ENCODE data around the gene TXN2. TPM values are rescaled to one million over a fixed set of nuclear protein-coding genes. Genes with fewer than 3 reads are reported as not detected.
"Not testable (repeated sequence)": the region's sequence is repeated elsewhere in the genome, so short reads cannot be mapped to it uniquely, and the experiment has no call there.

TXN2 gene, protein sequence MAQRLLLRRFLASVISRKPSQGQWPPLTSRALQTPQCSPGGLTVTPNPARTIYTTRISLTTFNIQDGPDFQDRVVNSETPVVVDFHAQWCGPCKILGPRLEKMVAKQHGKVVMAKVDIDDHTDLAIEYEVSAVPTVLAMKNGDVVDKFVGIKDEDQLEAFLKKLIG
- 76.3 TPM for polyA plus RNA-seq (2013, experiment 1 of 2; ENCODE audit: insufficient read length)
- 74.6 TPM for polyA plus RNA-seq (2013, experiment 2 of 2; ENCODE audit: insufficient read length)

GRCh38 chr22:36481393-36482168 lies at the start of gene TXN2:
Gene TXN2, minus strand, starts transcription at chr22:36481640. Its CDS starts 803 bp downstream, at chr22:36480837.
- DNase-seq: peak; percentile 98

DNA sequence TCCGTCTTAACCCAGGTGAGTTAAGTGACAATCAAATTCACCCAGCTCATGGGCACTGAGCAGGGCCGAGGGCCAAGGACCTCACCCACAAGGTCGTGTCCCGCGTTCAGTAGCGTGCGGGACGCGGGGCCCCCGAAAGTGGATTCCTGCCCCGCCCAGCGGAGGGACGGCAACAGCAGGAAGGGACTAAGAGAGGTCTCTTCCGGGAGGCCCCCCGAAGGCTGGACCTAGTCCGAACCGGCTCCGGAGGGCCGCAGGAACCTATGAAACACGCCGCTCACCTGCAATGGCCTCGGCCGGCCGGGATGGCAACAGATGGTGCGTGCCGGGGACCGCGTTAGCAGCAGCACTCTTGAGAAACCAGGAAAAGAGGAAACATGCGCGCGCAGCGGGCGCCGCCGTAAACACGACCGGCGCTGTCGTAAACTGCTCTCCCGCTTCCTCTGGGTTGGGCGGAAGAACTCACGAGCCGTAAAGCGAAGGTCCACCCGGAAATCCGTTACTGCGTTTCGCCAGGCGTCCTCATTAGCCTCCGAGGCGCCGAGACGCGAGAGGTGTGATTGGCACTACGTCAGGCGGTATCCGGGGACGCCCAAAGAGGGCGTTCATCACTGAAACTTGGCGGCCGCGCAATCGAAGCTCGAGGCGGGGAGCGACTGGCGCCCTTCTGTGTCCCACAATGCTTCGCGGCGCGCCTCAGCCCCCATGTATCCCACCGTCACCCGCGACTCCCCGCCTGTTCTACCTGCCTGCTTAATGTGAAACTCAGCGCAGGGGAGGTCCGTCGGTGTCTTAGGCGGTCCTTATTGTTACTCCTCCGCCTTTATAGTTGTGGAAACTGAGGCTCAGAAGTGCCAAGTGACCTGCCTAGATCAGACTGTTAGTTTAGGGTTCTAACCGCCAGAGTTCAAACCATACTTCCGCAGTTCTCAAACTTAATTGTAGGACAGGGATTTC lies 47.6 kb upstream of the TXN2 start, which contains the start of gene EIF3D:
Gene EIF3D, minus strand, starts transcription at position 372 of the 957 bp plus-strand sequence. CDS start 3,045 bp downstream, outside the sequence.
- peak; percentile 100 for DNase-seq

GRCh38 chr22:36528341-36528740 lies 46.9 kb upstream of the TXN2 start:
- DNase-seq: no peak

DNA sequence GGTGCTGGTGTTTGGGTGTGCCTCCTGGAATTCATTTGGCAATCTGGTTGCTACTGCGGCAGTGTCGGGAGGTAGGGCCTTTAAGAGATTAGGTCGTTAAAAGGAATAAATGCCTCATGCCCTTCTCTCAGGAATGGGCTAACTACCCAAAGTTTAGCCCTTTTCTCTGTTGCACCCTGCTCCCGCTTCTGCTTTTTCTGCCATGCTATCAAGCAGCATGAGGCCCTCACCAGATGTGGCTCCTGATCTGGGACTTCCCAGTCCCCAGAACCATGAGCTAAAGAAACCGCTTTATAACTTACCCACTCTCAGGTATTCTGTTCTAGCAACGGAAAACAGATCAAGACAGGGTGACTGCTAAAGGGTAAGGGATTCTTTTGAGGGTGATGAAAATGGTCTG lies 41.2 kb upstream of the TXN2 start:
- no peak for DNase-seq

DNA sequence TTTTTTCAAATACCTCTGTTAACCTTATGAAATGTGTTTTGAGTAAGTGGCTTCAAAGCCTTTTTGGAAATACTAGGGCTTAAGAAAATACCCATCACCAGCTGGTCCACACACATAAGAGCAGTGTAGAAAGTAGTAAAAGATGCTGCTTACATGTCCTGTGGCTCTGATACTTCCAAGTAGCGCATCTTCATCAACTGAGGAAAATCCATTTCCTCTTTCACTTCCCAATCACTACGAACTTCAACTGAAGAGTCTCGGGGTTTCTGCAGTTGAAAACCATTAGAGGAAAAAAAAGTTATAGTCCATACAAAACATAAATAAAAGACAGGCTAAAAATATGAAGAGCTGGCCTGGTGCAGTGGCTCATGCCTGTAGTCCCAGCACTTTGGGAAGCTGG lies 39.0 kb upstream of the TXN2 start:
- DNase-seq: no peak

- DNase-seq: not testable (repeated sequence)
These were observed 38.5 kb upstream of the TXN2 start for GRCh38 chr22:36519906-36520305.

DNA sequence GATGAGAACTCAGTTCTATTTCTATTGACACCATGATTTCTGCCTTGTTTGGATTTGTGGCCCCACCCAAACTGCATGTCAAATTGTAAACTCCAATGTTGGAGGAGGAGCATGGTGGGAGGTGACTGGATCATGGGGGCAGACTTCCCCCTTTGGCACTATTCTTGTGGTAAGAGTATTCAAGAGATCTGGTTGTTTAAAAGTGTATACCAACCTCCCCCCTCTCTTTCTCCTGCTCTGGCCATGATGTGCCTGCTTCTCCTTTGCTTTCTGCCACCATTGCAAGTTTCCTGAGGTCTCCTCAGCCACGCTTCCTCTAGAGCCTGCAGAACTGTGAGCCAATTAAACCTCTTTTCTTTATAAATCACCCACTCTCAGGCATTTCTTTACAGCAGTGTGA lies 33.3 kb upstream of the TXN2 start:
- no peak for DNase-seq

DNA sequence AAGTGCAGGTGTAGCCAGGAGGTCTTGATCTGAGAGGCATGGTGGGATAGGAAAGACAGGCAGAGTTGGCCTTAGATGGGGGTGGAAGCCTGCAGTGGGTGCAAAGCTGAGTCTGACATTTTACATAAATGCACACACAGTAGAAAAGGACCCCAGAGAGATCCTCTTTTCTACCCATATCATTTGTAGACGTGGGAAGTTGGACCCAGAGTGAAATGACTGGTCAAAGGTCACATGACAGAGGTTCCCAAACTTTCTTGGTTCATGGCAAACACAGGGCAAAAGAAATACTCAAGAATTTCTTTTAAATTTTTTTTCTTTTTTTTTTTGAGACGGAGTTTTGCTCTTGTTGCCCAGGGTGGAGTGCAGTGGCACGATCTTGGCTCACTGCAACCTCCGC lies 31.6 kb upstream of the TXN2 start:
- no peak for DNase-seq

DNA sequence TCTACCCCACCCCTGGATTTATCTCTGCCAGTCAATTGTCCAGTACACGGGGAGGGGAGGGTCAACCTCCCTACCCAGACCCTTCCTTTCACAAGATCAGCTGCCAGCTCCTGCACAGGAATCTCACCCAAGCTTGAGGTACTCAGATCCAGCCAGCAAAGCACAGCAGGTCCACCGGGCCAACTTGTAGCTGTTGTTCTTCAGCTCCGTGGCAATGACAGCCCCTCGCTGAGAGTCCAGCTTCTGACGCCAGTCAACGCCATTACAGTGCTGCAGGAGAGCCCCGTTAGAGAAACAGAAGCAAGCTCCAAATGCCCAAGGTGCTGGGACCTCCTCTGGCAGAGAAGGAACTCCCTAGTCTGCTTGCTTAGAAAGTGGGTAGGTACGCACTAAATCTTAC lies 30.9 kb upstream of the TXN2 start:
- no peak for DNase-seq

DNA sequence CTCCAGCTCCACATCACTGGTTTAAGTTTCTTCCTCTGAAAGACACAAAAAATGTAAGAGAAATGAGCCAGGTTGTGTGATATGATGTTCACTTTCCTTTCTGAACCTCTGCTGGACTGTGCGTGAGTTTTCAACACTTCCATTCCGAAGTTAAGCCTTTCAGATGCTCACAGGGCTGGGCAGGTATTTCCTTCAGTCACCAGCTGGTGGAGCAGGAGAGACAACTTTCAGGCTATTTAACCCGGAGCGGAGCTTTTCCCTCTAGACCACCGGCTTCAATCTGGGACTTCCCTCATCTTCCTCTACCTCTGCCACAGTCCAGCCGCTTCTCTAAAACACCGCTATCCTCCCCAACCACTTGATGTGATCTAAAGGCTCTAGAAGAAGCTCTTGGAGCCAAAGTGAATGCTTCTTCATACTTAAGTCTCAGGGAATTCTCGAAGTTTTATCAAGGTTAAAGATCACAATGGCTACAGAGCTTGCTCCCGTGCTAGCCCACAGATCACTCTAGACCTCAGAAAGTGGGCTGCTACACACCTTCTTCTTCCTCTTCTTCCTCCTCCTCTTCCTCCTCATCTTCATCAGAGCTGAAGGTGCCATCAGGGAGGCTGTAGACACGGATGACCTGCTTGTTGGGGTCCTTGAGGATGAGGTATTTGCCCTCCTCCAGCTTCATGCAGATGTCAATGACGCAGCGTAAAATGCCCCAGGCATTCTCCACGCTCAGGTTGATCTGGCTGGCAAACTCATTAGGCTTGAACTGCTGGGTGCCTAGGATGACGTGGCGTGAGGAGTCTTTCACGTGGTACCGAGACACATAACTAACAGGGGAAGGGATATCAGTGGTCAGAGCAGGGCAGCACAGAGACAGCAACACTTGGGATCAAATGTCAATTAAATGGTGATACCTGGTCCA lies 29.8 kb upstream of the TXN2 start:
- peak; percentile 59 for DNase-seq

DNA sequence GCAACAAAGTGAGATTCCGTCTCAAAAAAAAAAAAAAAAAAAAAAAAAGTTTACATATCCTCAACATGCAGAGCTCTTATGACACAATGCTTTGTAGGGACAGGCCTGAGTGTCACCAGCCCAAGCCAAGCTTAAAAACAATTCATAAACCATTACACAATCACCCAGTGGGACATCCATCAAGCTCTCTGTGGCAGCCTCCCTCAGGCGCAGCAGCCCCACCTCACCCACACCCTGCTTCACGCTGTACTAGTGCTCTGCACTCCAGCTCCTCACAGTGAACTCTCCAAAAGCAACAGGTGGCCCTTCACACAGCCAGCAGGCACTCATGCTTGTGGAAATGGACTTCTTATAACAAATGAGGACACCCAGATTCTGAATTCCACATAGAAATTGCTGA lies 28.9 kb upstream of the TXN2 start:
- DNase-seq: no peak

DNA sequence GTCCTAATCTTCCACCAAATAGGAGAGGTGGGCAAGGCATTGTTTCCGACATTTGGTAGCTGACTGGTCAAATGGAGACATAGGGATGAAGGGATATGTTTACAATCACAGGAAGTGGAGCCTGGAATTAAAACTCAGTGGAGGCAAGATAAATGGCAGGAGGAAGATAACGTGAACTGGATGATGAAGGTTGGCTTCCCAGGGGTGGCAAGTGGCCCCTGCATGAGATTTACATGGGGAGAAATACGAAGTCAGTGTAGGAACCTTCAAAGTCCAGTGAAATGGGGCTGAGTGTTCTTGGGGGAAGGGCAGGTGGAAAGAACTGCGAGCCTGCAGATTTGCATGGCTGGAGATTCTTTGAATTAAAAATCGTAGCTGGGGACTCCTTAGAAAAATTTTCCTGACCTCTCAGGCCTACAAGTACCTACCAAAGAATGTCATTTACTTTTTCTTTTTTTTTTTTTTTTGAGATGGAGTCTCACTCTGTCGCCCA lies 26.1 kb upstream of the TXN2 start:
- DNase-seq: no peak

DNA sequence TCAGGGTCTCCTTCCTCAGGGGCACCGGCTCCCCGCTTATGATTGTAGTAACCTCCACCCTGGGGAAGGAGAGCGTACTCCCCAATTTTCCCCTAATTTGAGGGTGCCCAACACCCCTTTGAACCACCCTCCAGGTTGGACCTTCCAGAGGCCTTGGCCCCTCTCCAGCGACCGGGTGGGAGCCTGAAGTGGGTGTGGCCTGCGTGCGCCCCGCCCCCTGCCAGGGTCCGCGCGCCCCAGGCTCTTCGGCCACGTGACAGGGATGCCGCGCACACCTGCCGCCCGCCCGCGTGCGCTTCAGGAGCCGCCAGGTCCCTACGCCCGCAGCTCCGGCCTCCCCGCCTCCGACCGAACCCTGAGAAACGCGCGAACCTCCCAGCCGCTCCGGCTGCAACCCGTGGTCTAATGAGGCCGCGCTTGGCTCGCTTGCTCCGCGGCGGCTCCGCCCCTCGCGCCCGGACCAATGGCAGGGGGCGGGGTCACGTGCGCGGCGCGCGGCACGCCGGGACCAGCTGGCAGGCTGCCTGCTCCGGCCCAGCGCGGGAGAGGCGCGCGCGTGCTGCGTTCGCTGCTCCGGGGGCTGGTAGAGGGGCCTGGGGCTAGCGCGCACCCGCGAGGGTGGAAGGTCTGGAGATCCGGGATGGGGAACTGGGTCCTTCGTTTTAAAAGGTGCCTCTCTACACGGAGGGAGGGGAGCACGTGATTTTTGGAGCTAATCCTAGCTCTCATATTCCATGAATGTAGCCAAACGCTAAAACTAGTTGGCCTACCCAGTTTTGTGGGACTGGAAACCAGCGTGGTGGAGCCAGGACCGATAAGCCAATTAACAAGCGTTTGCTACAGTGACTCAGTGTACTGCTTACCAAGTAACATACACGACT lies 25.4 kb upstream of the TXN2 start, which contains the start of gene FOXRED2:
Gene FOXRED2, minus strand, starts transcription at position 404 of the 881 bp plus-strand sequence. CDS start 618 bp downstream, outside the sequence.
- peak; percentile 84 for DNase-seq

DNA sequence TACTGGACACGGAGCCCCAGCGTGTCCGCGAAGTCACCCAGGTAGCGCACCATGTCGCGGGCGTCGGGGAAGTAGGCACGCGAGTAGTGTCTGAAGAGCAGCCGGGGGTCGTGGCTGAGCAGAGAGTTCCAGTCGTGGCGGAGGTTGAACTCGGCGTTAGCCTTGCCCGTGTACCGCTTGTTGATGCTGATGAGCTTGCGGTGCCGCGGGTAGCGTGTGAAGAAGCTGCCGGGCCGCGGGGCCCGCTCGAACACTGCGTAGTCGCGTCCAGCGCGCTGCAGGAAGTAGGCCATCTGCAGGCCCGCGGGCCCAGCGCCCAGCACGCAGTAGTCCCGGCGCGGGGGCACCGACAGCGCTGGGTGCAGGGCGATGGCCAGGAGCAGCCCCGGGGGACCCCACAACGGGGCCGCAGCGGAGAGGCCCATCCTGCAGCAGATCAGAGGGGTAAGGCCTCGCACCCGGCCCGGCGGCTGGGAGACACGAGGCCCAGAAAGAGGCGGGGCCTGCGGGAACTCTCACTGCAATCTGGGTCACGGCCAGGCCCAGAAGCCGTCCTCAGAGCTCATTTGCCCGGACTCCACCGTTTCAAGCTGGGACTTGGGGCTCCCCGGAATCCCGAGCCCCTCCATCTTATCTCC lies 24.7 kb upstream of the TXN2 start:
- no peak for DNase-seq

- DNase-seq: no peak
These were observed 16.6 kb upstream of the TXN2 start for GRCh38 chr22:36497910-36498665.

GRCh38 chr22:36493690-36494110 lies 12.3 kb upstream of the TXN2 start:
- no peak for DNase-seq

DNA sequence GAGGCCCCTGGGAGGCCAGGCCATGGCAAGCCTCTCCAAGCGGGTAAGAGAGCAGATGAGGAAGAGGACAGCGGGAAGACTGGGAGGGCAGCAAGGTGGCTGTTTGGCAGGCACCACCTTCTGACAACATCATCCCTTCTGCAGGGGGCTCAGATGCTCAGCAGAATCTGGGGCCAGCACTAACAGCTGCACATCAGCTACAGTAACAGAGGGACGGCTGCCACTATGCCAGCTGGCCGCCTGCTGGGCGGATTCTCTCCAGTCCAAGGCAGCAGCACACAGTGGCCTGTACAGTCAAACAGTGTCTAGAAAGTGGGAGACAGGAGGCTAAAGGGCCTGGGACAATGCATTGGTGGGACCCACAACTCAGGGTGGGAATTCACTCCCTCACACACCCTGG lies 10.7 kb upstream of the TXN2 start:
- no peak for DNase-seq

GRCh38 chr22:36491155-36491554 lies 9.7 kb upstream of the TXN2 start:
- no peak for DNase-seq
